H54 (cell line): Measurements from ENCODE around the gene ZCCHC17.
"Not testable (repeated sequence)": the region's sequence is repeated elsewhere in the genome, so short reads cannot be mapped to it uniquely, and the experiment has no call there.

Experiments used
- DNase-seq: peaks from one replicate; pipeline ENCODE4 v3.0.0; 2011; ENCODE audit warnings: low spot score, mixed read lengths; ENCODE audit not compliant: insufficient read length
- FAIRE-seq: peaks from 3 replicates; lab custom pipeline; 2011; peaks lifted over from hg19 to GRCh38; lab: Jason Lieb, UNC
- POLR2A ChIP-seq: IDR thresholded peaks from 2 replicates; pipeline ENCODE4 v1.6.1; 2011; ENCODE audit warnings: low read depth, mild to moderate bottlenecking, low read length

The ZCCHC17 gene

GRCh38 chr1:31296486-31297276 is at the start of gene ZCCHC17, which contains the start of gene SNRNP40:
ZCCHC17 (plus strand) TSS chr1:31297032; CDS start chr1:31310099, 13,067 bp downstream.
SNRNP40 (minus strand) TSS chr1:31296788; CDS start chr1:31296751, 37 bp downstream.
- peak; percentile 89 for TF ChIP-seq POLR2A
- peak; percentile 98 for FAIRE-seq
- DNase-seq, result peak; percentile 90

- DNase-seq (no peak), FAIRE-seq (no peak)
- TF ChIP-seq POLR2A, result no peak
Measured at GRCh38 chr1:31248276-31248675, 48.6 kb upstream of the ZCCHC17 start.

GRCh38 chr1:31249854-31250253 is 47.0 kb upstream of the ZCCHC17 start:
- DNase-seq, result no peak
- FAIRE-seq, result no peak

GRCh38 chr1:31257213-31257612 is 39.6 kb upstream of the ZCCHC17 start:
- DNase-seq (no peak), FAIRE-seq (no peak)
- TF ChIP-seq POLR2A, result no peak

More at GRCh38 chr1:31249854-31250253, 47.0 kb upstream of the ZCCHC17 start:
- no peak for TF ChIP-seq POLR2A

- FAIRE-seq, result no peak
- no peak for TF ChIP-seq POLR2A
- no peak for DNase-seq
Measured at GRCh38 chr1:31258581-31258980, 38.3 kb upstream of the ZCCHC17 start.

- FAIRE-seq, result no peak
- no peak for DNase-seq
- no peak for TF ChIP-seq POLR2A
Measured at GRCh38 chr1:31259746-31260145, 37.1 kb upstream of the ZCCHC17 start.

- FAIRE-seq (no peak), DNase-seq (no peak)
- no peak for TF ChIP-seq POLR2A
Measured at GRCh38 chr1:31261916-31262315, 34.9 kb upstream of the ZCCHC17 start.

GRCh38 chr1:31262393-31262792 is 34.4 kb upstream of the ZCCHC17 start:
- not testable (repeated sequence) for FAIRE-seq, DNase-seq

GRCh38 chr1:31263408-31263807 is 33.4 kb upstream of the ZCCHC17 start:
- no peak for TF ChIP-seq POLR2A
- peak; percentile 27 for FAIRE-seq

GRCh38 chr1:31264790-31265386 is 31.9 kb upstream of the ZCCHC17 start:
- DNase-seq, result no peak
- no peak for FAIRE-seq
- no peak for TF ChIP-seq POLR2A

More at GRCh38 chr1:31263408-31263807, 33.4 kb upstream of the ZCCHC17 start:
- no peak for DNase-seq

GRCh38 chr1:31266547-31266946 is 30.3 kb upstream of the ZCCHC17 start:
- FAIRE-seq (no peak), DNase-seq (no peak)
- TF ChIP-seq POLR2A, result no peak

- no peak for FAIRE-seq
- no peak for TF ChIP-seq POLR2A
- DNase-seq, result no peak
Measured at GRCh38 chr1:31272369-31272768, 24.5 kb upstream of the ZCCHC17 start.

- DNase-seq, result no peak
- FAIRE-seq, result no peak
- TF ChIP-seq POLR2A, result no peak
Measured at GRCh38 chr1:31273619-31274018, 23.2 kb upstream of the ZCCHC17 start.

- DNase-seq, result not testable (repeated sequence)
Measured at GRCh38 chr1:31282426-31282825, 14.4 kb upstream of the ZCCHC17 start.

GRCh38 chr1:31287791-31288190 is 9.0 kb upstream of the ZCCHC17 start:
- not testable (repeated sequence) for DNase-seq, FAIRE-seq

More at GRCh38 chr1:31282426-31282825, 14.4 kb upstream of the ZCCHC17 start:
- not testable (repeated sequence) for FAIRE-seq
